Lower leg skin (tissue), 3 donors: ENCODE data around the gene CHM.

Experiments
- POLR2A ChIP-seq, 2 donors: fragments of 450-650 bp; IDR thresholded peaks; one replicate each; pipeline ENCODE4 v1.6.1; 2016 to 2017; ENCODE audit warnings: antibody characterized with exemption in 2 of 2, mild to moderate bottlenecking in 1 of 2, moderate library complexity in 1 of 2
- TF ChIP-seq, protein P1 (sequence below), 3 donors: fragments of 450-650 bp; IDR thresholded peaks; one replicate each; pipeline ENCODE4 v1.5.1; 2016; ENCODE audit warnings: antibody characterized with exemption in 3 of 3, mild to moderate bottlenecking in 3 of 3, moderate library complexity in 2 of 3

DNA sequence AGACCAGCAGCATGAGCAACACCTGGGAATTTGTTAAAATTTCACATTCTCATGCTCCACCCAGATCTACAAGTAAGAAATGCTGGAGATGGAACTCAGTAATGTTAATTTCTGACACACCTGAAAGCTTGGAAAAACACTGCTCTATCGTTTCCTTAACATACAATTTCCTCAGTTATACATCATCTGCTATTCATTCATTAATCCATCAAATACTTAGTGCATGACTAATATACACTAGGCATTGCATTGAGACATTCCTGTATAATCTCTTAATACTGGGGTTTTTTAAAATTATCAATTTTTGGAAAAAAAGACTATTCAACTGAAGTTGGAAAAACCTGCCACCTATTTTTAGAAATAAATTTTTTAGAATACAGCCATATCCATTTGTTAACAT, 106.1 kb downstream of the CHM start:
- TF ChIP-seq, protein P1, sequence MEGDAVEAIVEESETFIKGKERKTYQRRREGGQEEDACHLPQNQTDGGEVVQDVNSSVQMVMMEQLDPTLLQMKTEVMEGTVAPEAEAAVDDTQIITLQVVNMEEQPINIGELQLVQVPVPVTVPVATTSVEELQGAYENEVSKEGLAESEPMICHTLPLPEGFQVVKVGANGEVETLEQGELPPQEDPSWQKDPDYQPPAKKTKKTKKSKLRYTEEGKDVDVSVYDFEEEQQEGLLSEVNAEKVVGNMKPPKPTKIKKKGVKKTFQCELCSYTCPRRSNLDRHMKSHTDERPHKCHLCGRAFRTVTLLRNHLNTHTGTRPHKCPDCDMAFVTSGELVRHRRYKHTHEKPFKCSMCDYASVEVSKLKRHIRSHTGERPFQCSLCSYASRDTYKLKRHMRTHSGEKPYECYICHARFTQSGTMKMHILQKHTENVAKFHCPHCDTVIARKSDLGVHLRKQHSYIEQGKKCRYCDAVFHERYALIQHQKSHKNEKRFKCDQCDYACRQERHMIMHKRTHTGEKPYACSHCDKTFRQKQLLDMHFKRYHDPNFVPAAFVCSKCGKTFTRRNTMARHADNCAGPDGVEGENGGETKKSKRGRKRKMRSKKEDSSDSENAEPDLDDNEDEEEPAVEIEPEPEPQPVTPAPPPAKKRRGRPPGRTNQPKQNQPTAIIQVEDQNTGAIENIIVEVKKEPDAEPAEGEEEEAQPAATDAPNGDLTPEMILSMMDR (IDR thresholded peaks at IDR 0.05), result no peak
- no peak for TF ChIP-seq POLR2A (IDR thresholded peaks at IDR 0.05)
